NOMO-1 treated with dmso at 0.1 percent for 144 hours (cell line): Measurements from ENCODE around the gene JADE1.
A peak's percentile ranks its signal among the peaks of the same experiment; 100 is the strongest.

ENCODE experiments used
- DNase-seq: peaks from one replicate; lab custom pipeline; 2025; ENCODE audit not compliant: unreplicated experiment; lab: John Stamatoyannopoulos, UW

Gene JADE1

GRCh38 chr4:128869776-128870509 is 60.4 kb downstream of the JADE1 start:
- DNase-seq = no peak

GRCh38 chr4:128871948-128872347 is 62.4 kb downstream of the JADE1 start:
- no peak for DNase-seq

- DNase-seq = no peak
These were observed 66.7 kb downstream of the JADE1 start for GRCh38 chr4:128876200-128876599.

- DNase-seq = no peak
These were observed 68.4 kb downstream of the JADE1 start for GRCh38 chr4:128877934-128878333.

DNA sequence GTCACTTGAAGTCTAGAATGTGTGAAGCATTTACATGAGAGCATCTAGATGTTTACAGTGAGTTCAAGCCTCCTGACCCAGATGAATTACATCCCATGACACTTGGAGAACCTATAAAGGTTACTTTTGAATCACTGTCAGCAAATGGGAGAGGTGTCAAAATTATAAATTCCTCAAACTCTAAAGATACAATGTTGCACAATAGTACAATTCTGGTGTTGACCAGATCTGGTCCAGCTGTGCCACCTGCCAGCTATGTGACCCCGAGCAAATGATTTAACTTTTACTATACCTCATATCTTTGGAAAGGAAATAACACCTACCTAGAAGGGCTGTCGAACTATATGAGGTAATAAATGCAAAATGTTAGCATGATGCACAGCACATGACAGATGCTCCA is 69.8 kb downstream of the JADE1 start:
- DNase-seq = no peak

DNA sequence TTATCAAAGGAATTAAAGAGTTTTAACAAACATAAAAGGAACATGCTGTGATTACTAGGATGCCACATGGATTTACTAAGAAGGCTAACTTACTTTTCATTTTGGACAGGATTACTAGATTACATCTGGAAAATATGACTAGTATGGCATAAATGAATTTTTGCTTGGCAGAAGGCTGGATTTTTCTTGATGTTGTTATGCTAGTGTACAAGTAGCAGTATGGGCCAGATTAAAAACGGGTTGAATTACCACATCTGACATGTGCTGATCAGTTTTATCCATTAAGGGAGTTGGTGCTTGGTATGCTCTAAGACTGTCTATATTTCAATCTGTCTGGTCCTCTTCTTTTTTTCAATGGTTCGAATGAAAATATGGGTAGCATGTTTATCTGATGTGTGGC is 70.5 kb downstream of the JADE1 start:
- no peak for DNase-seq

- no peak for DNase-seq
These were observed 71.2 kb downstream of the JADE1 start for GRCh38 chr4:128880662-128881061.

DNA sequence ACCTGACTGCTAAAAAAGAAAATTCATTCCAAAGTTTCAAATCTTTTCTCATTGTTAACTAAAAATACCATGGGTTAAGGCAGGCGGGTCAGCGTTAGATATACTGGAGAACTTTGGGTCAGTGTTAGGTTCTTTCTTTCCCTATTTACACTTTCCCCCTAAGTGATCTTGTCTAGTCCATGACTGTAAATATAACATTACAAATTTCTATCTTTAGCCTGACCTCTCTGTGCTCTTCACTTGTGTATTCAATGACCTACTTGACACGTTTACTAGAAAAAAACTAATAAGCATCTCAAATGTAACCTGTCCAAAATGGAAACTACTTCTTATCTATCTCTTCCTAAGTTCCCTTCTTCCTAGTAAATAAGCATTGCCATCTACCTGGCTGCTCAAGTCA is 95.3 kb downstream of the JADE1 start:
- DNase-seq = no peak

DNA sequence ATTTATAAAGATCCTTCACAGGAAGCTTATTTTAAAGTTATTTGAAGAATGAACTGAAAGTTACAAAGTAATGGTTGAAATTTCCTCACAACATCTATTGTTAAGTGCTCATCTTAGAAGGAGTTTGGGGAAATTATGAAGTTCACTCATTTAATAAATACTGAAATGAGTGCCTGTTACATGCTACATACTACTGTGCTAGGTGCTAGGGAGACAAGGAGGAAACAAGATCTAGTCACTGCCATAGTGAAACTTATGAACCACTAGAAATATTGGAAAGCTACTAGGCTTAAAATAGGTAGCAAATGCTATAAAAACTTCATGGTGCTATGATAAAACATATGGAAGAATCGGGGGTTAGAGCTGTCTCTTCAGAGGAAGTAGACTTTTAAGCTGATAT is 97.1 kb downstream of the JADE1 start:
- no peak for DNase-seq

- no peak for DNase-seq
These were observed 98.5 kb downstream of the JADE1 start for GRCh38 chr4:128907981-128908380.

DNA sequence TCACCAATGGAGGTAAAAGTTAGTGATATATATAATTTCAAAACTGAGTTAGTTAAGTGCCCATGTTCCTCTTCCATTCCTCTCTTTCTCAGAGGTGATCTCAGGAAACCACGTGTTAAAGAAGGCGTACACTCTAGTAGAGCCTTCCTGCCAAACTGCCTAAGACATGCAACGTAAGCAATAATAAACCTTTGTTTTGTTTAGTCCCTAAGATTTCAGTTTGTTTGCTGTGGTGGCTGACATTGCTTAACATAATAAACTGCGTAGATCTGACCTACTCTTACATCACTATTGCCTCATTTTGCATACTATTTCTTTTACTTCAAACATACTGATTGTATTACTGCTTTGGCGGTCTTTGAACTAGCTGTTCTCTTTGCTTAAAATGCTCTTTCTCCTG is 99.2 kb downstream of the JADE1 start:
- no peak for DNase-seq

GRCh38 chr4:128913228-128913627 is 103.7 kb downstream of the JADE1 start:
- peak; percentile 37 for DNase-seq

DNA sequence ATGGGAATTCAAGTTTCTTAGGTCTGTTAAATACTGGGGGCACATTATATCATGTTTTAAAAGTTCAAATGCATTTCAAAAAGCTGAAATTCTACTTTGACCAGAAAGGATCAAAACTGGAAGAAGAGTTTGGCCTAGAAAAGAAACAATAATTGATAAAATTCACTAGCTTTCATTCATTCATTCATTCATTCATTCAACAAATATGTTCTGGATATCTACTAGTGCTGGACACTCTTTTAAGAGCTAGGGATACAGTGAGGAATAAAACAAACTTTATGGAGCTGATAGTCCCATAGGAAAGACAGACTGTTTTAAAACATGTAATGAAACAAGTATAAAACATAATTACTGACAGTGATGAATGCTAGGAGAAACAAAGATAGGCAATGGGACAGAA is 106.0 kb downstream of the JADE1 start:
- no peak for DNase-seq

DNA sequence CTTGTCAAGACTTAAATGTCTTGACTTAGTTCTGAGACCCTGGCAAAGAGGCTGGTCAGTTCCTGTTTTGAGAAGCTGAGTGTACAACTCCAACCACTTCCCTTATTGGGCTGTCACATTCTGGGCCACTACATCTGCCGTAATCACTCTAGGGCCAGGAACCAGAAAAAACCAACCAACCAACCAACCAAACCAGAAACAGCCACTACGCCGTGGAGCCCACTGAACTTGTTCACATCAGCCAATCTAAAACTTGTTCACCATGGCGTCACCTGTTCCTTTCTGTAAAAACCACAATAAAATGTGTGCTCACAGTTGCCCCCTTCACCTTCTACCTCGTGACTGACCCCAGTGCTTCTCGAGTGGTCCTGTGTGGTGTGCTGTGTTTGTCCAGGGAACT is 107.3 kb downstream of the JADE1 start:
- peak; percentile 91 for DNase-seq

DNA sequence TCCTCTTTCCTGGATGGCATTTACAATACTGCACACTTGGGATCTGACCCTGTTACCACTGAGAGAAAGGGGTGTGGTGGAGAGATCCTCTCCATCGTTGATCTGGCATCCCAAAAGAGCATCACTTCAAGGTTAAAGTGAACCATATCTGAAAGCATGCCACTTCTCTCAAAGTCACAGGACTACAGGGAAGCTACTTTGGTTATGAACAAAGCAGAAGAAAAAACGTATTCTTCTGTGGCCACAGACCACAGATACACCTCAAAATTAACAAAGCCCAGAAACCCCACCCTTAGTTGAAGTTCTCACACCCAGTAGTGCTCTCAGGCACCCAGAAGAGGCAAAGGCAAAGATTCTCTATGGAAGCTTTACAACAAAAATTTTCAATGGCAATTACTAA is 108.3 kb downstream of the JADE1 start:
- no peak for DNase-seq

DNA sequence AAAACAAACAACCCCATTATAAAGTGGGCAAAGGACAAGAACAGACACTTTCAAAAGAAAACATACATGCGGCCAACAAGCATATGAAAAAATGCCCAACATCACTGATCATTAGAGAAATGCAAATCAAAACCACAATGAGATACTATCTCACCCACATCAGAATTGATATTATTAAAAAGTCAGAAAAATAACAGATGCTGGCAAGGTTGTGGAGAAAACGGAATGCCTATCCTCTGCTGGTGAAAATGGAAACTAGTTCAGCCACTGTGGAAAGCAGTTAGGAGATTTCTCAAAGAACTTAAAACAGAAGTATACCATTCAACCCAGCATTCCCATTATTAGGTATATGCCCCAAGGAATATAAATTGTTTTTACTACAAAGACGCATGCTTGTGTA is 112.5 kb downstream of the JADE1 start:
- DNase-seq = no peak
